Stimulated activated CD4-positive, alpha-beta T cell treated with anti-CD3 and anti-CD28 coated beads, Interleukin-15, amount 100 ng/mL, for 24 hours (primary cell): ENCODE measurements around the gene FAM89B.
"Not testable (repeated sequence)": the region's sequence is repeated elsewhere in the genome, so short reads cannot be mapped to it uniquely, and the experiment has no call there.

Experiments
- DNase-seq: peaks from one replicate; pipeline ENCODE4 v3.0.0-alpha.2; 2020

Gene FAM89B

DNA sequence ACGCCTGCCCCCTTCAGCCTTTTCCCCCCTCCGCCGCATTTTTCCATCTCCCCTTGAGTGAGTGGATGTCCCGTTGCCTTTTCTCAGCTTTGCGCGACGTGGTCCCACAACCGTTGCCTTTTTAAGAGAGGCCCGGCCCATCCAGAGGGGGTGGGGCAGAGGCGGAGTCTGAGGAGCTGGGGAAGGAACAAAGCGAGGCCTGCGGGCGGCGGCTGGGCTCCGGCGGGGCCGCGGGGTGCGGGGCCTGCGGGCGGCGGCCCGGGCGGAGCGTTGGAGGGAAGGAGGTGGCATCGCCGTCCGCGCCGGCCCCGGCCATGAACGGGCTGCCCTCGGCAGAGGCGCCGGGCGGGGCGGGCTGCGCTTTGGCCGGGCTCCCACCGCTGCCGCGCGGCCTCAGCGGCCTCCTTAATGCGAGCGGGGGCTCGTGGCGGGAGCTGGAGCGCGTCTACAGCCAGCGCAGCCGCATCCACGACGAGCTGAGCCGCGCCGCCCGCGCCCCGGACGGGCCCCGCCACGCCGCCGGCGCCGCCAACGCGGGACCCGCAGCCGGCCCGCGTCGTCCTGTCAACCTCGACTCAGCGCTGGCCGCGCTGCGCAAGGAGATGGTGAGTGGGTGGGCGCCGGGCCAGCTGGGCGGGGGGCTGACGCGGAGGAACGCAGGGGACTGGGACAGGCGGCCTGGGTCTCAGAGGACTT, at the start of gene FAM89B:
FAM89B (plus strand) TSS at position 183 of the 696 bp plus-strand sequence; CDS start at position 315, 132 bp downstream.
- peak; percentile 95 for DNase-seq

- DNase-seq: peak; percentile 55
Observed at GRCh38 chr11:65522718-65523630, 49.4 kb upstream of the FAM89B start.

- DNase-seq: not testable (repeated sequence)
Observed at GRCh38 chr11:65523631-65523968, 48.7 kb upstream of the FAM89B start.

- no peak for DNase-seq
Observed at GRCh38 chr11:65524014-65524740, 48.2 kb upstream of the FAM89B start.

DNA sequence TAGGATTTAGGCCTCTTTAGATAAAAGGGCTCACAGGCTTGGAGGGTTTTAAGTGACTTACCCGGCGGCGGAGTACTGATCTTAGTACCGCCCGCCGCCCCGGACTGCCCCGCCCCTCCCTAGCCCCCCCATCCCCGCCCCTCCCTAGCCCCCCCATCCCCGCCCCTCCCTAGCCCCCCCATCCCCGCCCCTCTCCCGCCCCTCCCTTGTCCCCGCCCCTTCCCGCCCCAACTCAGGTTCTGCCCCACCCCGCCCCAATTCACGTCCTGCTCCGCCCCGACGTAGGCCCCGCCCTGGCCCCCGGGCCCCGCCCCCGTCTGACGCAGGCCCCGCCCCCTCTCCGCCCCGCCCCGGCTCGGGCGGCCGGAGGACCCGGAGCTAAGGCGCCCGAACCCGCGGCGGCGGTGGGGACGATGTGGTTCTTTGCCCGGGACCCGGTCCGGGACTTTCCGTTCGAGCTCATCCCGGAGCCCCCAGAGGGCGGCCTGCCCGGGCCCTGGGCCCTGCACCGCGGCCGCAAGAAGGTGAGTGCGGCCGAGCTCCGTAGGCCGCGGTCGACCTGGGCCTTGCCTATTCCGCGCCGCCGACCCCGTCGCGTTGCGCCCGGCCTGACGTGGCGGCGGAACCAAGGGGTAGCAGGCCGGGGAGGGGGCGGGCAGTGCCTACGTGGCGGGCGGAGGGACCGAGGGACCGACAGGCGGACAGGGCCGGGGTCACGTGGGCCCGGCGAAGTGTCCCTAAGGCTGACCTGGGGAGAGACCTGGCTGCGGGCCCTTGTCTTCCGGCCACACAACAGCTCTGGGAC, 47.4 kb upstream of the FAM89B start, which contains the start of gene SCYL1:
SCYL1 (plus strand) TSS at position 343 of the 805 bp plus-strand sequence; CDS start at position 414, 71 bp downstream.
- peak; percentile 78 for DNase-seq

DNA sequence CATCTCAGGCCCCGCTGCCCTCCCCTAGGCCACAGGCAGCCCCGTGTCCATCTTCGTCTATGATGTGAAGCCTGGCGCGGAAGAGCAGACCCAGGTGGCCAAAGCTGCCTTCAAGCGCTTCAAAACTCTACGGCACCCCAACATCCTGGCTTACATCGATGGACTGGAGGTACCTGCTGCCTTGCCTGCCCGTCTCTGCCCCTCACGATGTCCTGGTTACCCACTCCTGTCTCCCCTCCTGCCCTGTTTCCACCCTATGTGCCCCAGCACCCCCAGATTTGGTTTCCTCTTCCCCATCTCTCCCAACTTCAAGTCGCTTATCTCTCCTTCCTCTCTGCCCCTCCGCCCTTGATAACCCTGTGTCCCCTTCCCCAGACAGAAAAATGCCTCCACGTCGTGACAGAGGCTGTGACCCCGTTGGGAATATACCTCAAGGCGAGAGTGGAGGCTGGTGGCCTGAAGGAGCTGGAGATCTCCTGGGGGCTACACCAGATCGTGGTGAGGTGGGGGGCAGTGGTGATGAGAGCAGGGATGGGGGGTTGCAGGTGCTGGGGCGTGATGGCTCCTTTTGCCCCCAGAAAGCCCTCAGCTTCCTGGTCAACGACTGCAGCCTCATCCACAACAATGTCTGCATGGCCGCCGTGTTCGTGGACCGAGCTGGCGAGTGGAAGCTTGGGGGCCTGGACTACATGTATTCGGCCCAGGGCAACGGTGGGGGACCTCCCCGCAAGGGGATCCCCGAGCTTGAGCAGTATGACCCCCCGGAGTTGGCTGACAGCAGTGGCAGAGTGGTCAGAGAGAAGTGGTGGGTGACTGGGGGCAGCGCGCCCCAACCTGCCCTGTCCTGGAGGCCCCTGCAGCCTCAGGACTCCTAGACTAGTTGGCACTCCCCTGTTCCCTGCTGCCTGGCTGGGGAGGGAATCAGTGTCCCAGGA, 46.5 kb upstream of the FAM89B start:
- DNase-seq: no peak

- no peak for DNase-seq
Observed at GRCh38 chr11:65526744-65527143, 45.6 kb upstream of the FAM89B start.

DNA sequence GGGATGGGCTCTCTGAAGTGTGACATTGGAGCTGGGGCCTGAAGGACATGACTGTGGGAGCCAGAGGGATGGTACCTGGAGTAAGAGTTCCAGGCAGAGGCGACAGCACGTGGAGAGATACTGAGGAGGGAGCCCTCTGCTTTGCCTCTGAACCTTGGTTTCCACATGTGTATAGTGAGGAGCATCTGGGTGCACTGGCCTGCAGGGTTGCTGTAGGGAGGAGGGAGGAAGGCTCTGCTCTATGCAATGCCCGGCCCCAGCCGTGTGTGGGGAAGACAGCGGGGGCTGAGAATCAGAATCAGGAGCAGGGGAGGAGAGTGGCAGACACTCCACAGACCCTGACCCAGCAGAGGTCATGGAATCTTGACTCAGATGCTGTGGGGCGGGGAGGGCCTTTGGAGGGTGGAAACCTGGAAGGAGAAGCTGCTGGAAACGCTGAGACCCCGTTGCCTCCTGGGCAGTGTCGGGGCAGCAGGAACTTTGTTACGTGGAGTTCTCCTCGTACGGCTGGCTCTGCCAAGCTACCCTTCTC, 43.5 kb upstream of the FAM89B start:
- DNase-seq: no peak

DNA sequence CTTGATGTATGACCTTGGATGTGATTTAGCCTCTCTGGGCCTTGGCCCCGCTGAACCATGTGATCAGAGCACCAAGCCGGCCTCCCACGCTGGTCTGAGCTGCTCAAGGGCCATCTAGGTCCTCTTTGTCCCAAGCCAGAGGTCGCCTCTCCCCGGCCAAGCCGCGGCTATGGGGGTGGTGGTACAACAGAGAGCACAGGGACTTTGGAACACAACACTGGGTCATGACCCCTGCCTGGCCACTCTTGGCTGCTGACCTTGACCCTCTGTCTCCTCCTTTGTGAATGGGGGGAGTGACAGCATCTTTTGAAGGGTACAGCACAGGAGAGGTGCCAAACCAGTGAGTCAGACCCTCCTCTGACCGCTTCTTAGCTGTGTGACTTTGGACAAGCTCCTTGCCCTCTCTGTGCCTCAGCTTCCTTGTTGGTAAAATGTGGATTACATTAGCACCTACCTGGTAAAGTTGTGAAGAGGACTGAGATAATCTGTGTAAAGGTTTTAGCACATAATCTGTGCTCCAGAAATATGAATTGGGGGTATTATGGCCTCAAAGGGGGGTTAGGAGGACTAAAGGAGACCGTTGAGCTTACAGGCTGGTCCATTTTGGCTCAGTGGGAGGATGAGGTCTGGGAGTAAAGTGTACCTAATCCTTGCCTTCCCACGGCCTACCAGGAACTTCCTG, 42.7 kb upstream of the FAM89B start:
- no peak for DNase-seq

- no peak for DNase-seq
Observed at GRCh38 chr11:65530157-65530496, 42.2 kb upstream of the FAM89B start.

GRCh38 chr11:65532388-65533064, 39.8 kb upstream of the FAM89B start:
- DNase-seq: no peak

DNA sequence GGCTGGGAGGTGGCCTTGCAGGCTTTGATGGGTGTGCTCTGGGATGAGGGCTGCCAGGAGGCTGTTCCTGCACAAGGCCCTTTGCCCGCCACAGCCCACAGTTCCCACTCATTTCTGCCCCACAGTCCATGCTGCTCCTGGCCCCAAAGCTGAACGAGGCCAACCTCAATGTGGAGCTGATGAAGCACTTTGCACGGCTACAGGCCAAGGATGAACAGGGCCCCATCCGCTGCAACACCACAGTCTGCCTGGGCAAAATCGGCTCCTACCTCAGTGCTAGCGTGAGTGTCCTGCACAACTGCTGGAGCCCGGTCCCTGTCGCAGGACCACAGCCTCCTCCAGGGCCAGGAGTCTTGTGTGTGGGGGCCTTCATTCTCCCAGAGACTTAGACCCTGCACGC, 37.2 kb upstream of the FAM89B start:
- no peak for DNase-seq

- no peak for DNase-seq
Observed at GRCh38 chr11:65536412-65537295, 35.7 kb upstream of the FAM89B start.

DNA sequence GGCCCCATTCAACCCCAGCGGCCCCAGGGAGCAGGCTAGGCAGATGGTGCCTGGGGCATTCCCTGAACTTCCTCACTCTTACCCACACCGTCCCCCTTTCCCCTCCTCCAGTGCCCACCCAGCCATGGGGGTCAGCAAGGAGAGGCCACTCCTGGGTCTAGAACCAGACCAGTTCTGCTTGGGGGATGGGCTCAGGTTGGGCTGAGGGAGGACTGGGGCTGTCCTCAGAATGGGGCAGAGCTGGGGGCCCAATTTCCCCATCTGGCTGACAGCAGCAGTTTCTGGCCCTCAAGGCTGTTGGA, 35.1 kb upstream of the FAM89B start:
- DNase-seq: no peak

- DNase-seq: no peak
Observed at GRCh38 chr11:65537620-65538231, 34.6 kb upstream of the FAM89B start.

DNA sequence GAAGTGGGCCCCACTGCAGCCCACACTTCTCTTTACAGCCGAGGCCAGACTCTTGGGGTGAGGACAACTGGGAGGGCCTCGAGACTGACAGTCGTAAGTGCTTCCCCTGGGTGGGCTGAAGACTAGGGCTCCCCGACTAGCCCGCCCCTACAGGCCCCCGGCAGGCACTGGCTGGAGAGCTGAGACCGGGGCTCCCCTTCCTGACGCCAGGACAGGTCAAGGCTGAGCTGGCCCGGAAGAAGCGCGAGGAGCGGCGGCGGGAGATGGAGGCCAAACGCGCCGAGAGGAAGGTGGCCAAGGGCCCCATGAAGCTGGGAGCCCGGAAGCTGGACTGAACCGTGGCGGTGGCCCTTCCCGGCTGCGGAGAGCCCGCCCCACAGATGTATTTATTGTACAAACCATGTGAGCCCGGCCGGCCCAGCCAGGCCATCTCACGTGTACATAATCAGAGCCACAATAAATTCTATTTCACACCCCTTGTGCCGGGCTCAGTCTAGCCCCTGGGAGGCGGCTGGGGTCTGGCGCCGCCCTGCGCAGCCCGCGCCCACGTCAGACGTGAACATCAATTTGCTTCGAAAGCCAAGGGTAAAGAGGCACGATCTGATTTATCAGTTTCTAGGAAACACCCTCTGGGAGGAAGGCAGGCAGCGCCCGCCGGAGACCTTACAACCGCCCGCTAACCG, 34.0 kb upstream of the FAM89B start:
- no peak for DNase-seq

- no peak for DNase-seq
Observed at GRCh38 chr11:65538915-65539743, 33.2 kb upstream of the FAM89B start.
